Lower leg skin (tissue), 3 donors: Measurements from ENCODE around the gene AACS.

Experiments used
- CTCF ChIP-seq, 3 donors: fragments of 450-650 bp; IDR thresholded peaks; one replicate each; pipeline ENCODE4 v1.5.1; 2016; ENCODE audit warnings: antibody characterized with exemption in 3 of 3, mild to moderate bottlenecking in 3 of 3, moderate library complexity in 2 of 3
- POLR2A ChIP-seq, 2 donors: fragments of 450-650 bp; IDR thresholded peaks; one replicate each; pipeline ENCODE4 v1.6.1; 2016 to 2017; ENCODE audit warnings: antibody characterized with exemption in 2 of 2, mild to moderate bottlenecking in 1 of 2, moderate library complexity in 1 of 2

- TF ChIP-seq POLR2A (IDR thresholded peaks at IDR 0.05) (no peak), CTCF (IDR thresholded peaks at IDR 0.05) (no peak)
Measured at GRCh38 chr12:125029761-125030358, 35.4 kb upstream of the AACS start.
